Sigmoid colon (tissue), 4 donors: Measurements from ENCODE around the gene PUM1.

ENCODE experiments used
- EP300 ChIP-seq, 4 donors: sonication (generic); formaldehyde crosslinking; IDR thresholded peaks; one replicate each; pipeline ENCODE4 v1.6.1; 2017; ENCODE audit warnings: antibody characterized with exemption in 4 of 4
- POLR2A ChIP-seq, 2 donors: fragments of 450-650 bp; IDR thresholded peaks; one replicate each; pipeline ENCODE4 v1.6.1; 2016; ENCODE audit warnings: antibody characterized with exemption in 2 of 2, mild to moderate bottlenecking in 2 of 2, moderate library complexity in 2 of 2
- POLR2AphosphoS5 ChIP-seq, 4 donors: sonication (generic); formaldehyde crosslinking; IDR thresholded peaks; one replicate each; pipeline ENCODE4 v1.6.1; 2017; ENCODE audit warnings: antibody characterized with exemption in 4 of 4
- TF ChIP-seq, protein P1 (sequence below), 4 experiments: fragments of 450-650 bp in 3 of 4; fragments of 200-600 bp in 1 of 4; IDR thresholded peaks; one replicate each; pipeline ENCODE4 v1.5.1; 2016 to 2019; ENCODE audit warnings: antibody characterized with exemption in 4 of 4, mild to moderate bottlenecking in 3 of 4, moderate library complexity in 2 of 4

GRCh38 chr1:30982431-30982830 is 83.1 kb downstream of the PUM1 start:
- TF ChIP-seq, protein P1, sequence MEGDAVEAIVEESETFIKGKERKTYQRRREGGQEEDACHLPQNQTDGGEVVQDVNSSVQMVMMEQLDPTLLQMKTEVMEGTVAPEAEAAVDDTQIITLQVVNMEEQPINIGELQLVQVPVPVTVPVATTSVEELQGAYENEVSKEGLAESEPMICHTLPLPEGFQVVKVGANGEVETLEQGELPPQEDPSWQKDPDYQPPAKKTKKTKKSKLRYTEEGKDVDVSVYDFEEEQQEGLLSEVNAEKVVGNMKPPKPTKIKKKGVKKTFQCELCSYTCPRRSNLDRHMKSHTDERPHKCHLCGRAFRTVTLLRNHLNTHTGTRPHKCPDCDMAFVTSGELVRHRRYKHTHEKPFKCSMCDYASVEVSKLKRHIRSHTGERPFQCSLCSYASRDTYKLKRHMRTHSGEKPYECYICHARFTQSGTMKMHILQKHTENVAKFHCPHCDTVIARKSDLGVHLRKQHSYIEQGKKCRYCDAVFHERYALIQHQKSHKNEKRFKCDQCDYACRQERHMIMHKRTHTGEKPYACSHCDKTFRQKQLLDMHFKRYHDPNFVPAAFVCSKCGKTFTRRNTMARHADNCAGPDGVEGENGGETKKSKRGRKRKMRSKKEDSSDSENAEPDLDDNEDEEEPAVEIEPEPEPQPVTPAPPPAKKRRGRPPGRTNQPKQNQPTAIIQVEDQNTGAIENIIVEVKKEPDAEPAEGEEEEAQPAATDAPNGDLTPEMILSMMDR (IDR thresholded peaks at IDR 0.05) = no peak
- TF ChIP-seq EP300 (IDR thresholded peaks at IDR 0.05) (no peak), POLR2A (IDR thresholded peaks at IDR 0.05) (no peak), POLR2AphosphoS5 (IDR thresholded peaks at IDR 0.05) (no peak)
